GM18873 (cell line): ENCODE results near the gene ANKS1A.

Experiments used
- ATAC-seq: cut with Tn5 transposase; IDR thresholded peaks from one replicate; pipeline ENCODE4 v1.9.1; 2021; ENCODE audit warnings: mild to moderate bottlenecking, moderate library complexity, moderate number of reproducible peaks; ENCODE audit not compliant: unreplicated experiment, low FRiP score

Gene ANKS1A

GRCh38 chr6:35061651-35062410 lies 172.8 kb downstream of the ANKS1A start:
- no peak for ATAC-seq

- no peak for ATAC-seq
Measured at GRCh38 chr6:35062676-35063574, 173.9 kb downstream of the ANKS1A start.

- no peak for ATAC-seq
Measured at GRCh38 chr6:35063701-35064280, 174.7 kb downstream of the ANKS1A start.

GRCh38 chr6:35064290-35064689 lies 175.2 kb downstream of the ANKS1A start:
- no peak for ATAC-seq

GRCh38 chr6:35064757-35065440 lies 175.8 kb downstream of the ANKS1A start:
- ATAC-seq, result no peak

GRCh38 chr6:35065441-35065800 lies 176.4 kb downstream of the ANKS1A start:
- no peak for ATAC-seq

GRCh38 chr6:35065870-35066269 lies 176.8 kb downstream of the ANKS1A start:
- ATAC-seq, result no peak

GRCh38 chr6:35067234-35067633 lies 178.2 kb downstream of the ANKS1A start:
- no peak for ATAC-seq

- ATAC-seq, result no peak
Measured at GRCh38 chr6:35068206-35068605, 179.2 kb downstream of the ANKS1A start.

GRCh38 chr6:35068644-35069043 lies 179.6 kb downstream of the ANKS1A start:
- no peak for ATAC-seq

GRCh38 chr6:35069262-35069661 lies 180.2 kb downstream of the ANKS1A start:
- no peak for ATAC-seq

- ATAC-seq, result no peak
Measured at GRCh38 chr6:35070111-35070510, 181.1 kb downstream of the ANKS1A start.

GRCh38 chr6:35071347-35071994 lies 182.4 kb downstream of the ANKS1A start:
- no peak for ATAC-seq

- ATAC-seq, result no peak
Measured at GRCh38 chr6:35072051-35072697, 183.1 kb downstream of the ANKS1A start.

- no peak for ATAC-seq
Measured at GRCh38 chr6:35072698-35073055, 183.6 kb downstream of the ANKS1A start.

GRCh38 chr6:35073211-35073610 lies 184.2 kb downstream of the ANKS1A start:
- ATAC-seq, result no peak

GRCh38 chr6:35073766-35074471 lies 184.9 kb downstream of the ANKS1A start:
- ATAC-seq, result no peak

GRCh38 chr6:35076997-35077712 lies 188.1 kb downstream of the ANKS1A start:
- ATAC-seq, result no peak

GRCh38 chr6:35077713-35078105 lies 188.7 kb downstream of the ANKS1A start:
- ATAC-seq, result no peak
